GM12878 (cell line): ENCODE results near the gene SCP2. TPM values are rescaled to one million over a fixed set of nuclear protein-coding genes. Genes with fewer than 3 reads are reported as not detected.

Source experiments
- ATAC-seq: fragments of 200-7000 bp; cut with Tn5 transposase; 3 replicates; pipeline ENCODE4 v1.9.1; 2020; ENCODE audit warnings: mild to moderate bottlenecking, moderate library complexity
- BruUV-seq: library from RNA; stranded (reverse); fragments of 400-500 nt; replicated peaks from 2 replicates; lab custom pipeline; 2021; lab: Mats Ljungman, UMichigan
- CTCF ChIA-PET: fragments of 300-600 bp; sonication (Branson Sonifier 250); formaldehyde crosslinking; extraction: SDS; loops from one replicate; lab custom pipeline; 2021; ENCODE audit warnings: inconsistent platforms; lab: Yijun Ruan, JAX
- POLR2A ChIA-PET: fragments of 350-600 bp; formaldehyde crosslinking; extraction: SDS; loops from one replicate; lab custom pipeline; 2021; ENCODE audit warnings: inconsistent platforms; lab: Charles Lee
- RAD21 ChIA-PET: fragments of 300-600 bp; sonication (Branson Sonifier 250); formaldehyde crosslinking; loops from one replicate; lab custom pipeline; 2023; ENCODE audit warnings: antibody characterized with exemption; ENCODE audit not compliant: unreplicated experiment; lab: Charles Lee
- SMC1A ChIA-PET: fragments of 300-600 bp; sonication (Branson Sonifier 250); formaldehyde crosslinking; loops from one replicate; lab custom pipeline; 2023; ENCODE audit not compliant: unreplicated experiment, uncharacterized antibody; lab: Charles Lee
- DNase-seq: peaks from one replicate; pipeline ENCODE4 v3.0.0-alpha.2; 2011; ENCODE audit warnings: low read depth, low spot score
- FAIRE-seq: peaks from 3 replicates; lab custom pipeline; 2011; peaks lifted over from hg19 to GRCh38; lab: Jason Lieb, UNC
- H2AFZ ChIP-seq: 2 replicates; pipeline ENCODE4 v1.6.0; 2011; ENCODE audit warnings: low read depth, low read length, control low read depth; ENCODE audit not compliant: control insufficient read depth
- H3K27ac ChIP-seq: 2 replicates; pipeline ENCODE4 v1.5.1; 2011; ENCODE audit warnings: control low read depth; ENCODE audit not compliant: control insufficient read depth, insufficient read depth
- H3K27me3 ChIP-seq, 2 experiments: replicated peaks in 1 of 2; 2 replicates each; pipeline versions ENCODE4 v1.6.0 to v1.6.1; 2011; ENCODE audit warnings: low read length in 1 of 2; ENCODE audit not compliant: control insufficient read depth in 2 of 2, insufficient read depth in 2 of 2
- H3K36me3 ChIP-seq, 2 experiments: 2 replicates each; pipeline ENCODE4 v1.5.1; 2011; ENCODE audit warnings: low read length in 1 of 2; ENCODE audit not compliant: control insufficient read depth in 2 of 2, insufficient read depth in 2 of 2
- H3K4me1 ChIP-seq: 2 replicates; pipeline ENCODE4 v1.6.1; 2011; ENCODE audit warnings: mild to moderate bottlenecking, low read length, moderate library complexity, mixed read lengths; ENCODE audit not compliant: control insufficient read depth, insufficient read depth
- H3K4me2 ChIP-seq: 2 replicates; pipeline ENCODE4 v1.6.0; 2011; ENCODE audit warnings: control low read depth; ENCODE audit not compliant: control insufficient read depth, insufficient read depth
- H3K4me3 ChIP-seq: fragments of 200-600 bp; sonication (generic); 2 replicates; pipeline ENCODE4 v1.5.1; 2016
- H3K79me2 ChIP-seq: 2 replicates; pipeline ENCODE4 v1.6.0; 2011; ENCODE audit warnings: low read length; ENCODE audit not compliant: control insufficient read depth, insufficient read depth
- H3K9ac ChIP-seq: 2 replicates; pipeline ENCODE4 v1.8.0; 2011; ENCODE audit warnings: low read length, control low read depth, mixed read lengths; ENCODE audit not compliant: control insufficient read depth, insufficient read depth
- H3K9me3 ChIP-seq: replicated peaks from 3 replicates; pipeline ENCODE4 v1.5.1; 2011; ENCODE audit warnings: mild to moderate bottlenecking, low read length; ENCODE audit not compliant: control insufficient read depth, insufficient read depth
- H4K20me1 ChIP-seq: 2 replicates; pipeline ENCODE4 v1.6.0; 2011; ENCODE audit not compliant: control insufficient read depth, insufficient read depth
- BACH1 ChIP-seq: fragments of 450-650 bp; IDR thresholded peaks from 2 replicates; pipeline ENCODE4 v1.6.1; 2017; ENCODE audit warnings: mild to moderate bottlenecking, borderline replicate concordance
- HDGF ChIP-seq: fragments of 450-650 bp; IDR thresholded peaks from 2 replicates; pipeline ENCODE4 v1.6.1; 2016; ENCODE audit warnings: antibody characterized with exemption
- NFIC ChIP-seq: IDR thresholded peaks from 2 replicates; pipeline ENCODE4 v1.6.1; 2012; ENCODE audit warnings: low read depth, mild to moderate bottlenecking, inconsistent platforms, low read length, moderate library complexity
- ZNF24 ChIP-seq: fragments of 450-650 bp; IDR thresholded peaks from 2 replicates; pipeline ENCODE4 v1.6.1; 2017; ENCODE audit warnings: antibody characterized with exemption, mild to moderate bottlenecking
- WGBS: methylation state at CpG from one replicate; pipeline ENCODE4 v1.1.6; 2016; ENCODE audit warnings: low lambda C conversion rate; ENCODE audit not compliant: insufficient replicate concordance, insufficient coverage; ENCODE audit errors: missing lambda C conversion rate; 5-methylcytosine and 5-hydroxymethylcytosine counted together
- in situ Hi-C: fragments of 300-500 bp; cut with MboI; formaldehyde crosslinking; loops from 9 replicates; pipeline ENCODE4 v1.14.3; 2018; ENCODE audit warnings: mixed read lengths
- intact Hi-C: fragments of 100-400 bp; cut with micrococcal nuclease; formaldehyde crosslinking; loops from one replicate; pipeline ENCODE4 v1.14.2; 2022; ENCODE audit not compliant: unreplicated experiment
- polyA plus RNA-seq, 11 experiments: library from polyadenylated mRNA; depleted of rRNA in 4 of 11; unstranded in 6 of 11; stranded (reverse) in 5 of 11; fragments of >200 nt; fragmentation: Nextera tagmentation in 4 of 11; fragmentation: Illumina TruSeq in 1 of 11; extraction: Ambion mirVana in 4 of 11; extraction: Trizol in 1 of 11; gene quantifications; 1 replicate in 1 of 11; 2 replicates in 10 of 11; pipeline versions ENCODE4 v1.2.1 to v1.2.3, GENCODE V29; 2011 to 2016; ENCODE audit warnings: inconsistent platforms in 2 of 11, missing spikeins in 2 of 11, low read depth in 1 of 11
- total RNA-seq, 4 experiments: library from RNA; depleted of rRNA in 3 of 4; stranded (reverse); fragments of >200 nt in 3 of 4; fragmentation: Illumina TruSeq in 1 of 4; extraction: Trizol in 1 of 4; gene quantifications; 2 replicates each; pipeline versions ENCODE4 v1.2.1 to v1.2.3, GENCODE V29; 2013 to 2021

The SCP2 gene
- total and polyA plus RNA-seq, 10 of the 15 experiments (the other 5 are each of a cell fraction or from before 2014, with no cell fraction given) = 74.3 to 327 (median 127) TPM

- Histone ChIP-seq H3K27ac (no peak overlapping the region), H3K4me3 (no peak overlapping the region), H3K36me3 (no peaks in the 10 kb centered on the region), H3K4me2 (no peak overlapping the region), H4K20me1 (no peaks in the 10 kb centered on the region), H2AFZ (no peak overlapping the region)
- in situ Hi-C loops = no loop called here
- ATAC-seq = no peak
- BruUV-seq = no TSS peak
- SMC1A ChIA-PET = no interaction called here
- no peak for FAIRE-seq
- intact Hi-C loops = no loop called here
- CTCF ChIA-PET = no interaction called here
- 26% methylated on average over 10 of the region's 10 CpGs for WGBS
- TF ChIP-seq ZNF24 (no peak), BACH1 (no peak), HDGF (no peak)
- TF ChIP-seq, all 136 proteins: peak for 0
- POLR2A ChIA-PET = no interaction called here
- Histone ChIP-seq H3K79me2 (no peaks in the 10 kb centered on the region), H3K27me3 (no peaks in the 10 kb centered on the region), H3K9ac (no peak overlapping the region), H3K9me3 (no peaks in the 10 kb centered on the region), H3K4me1 (no peaks in the 10 kb centered on the region)
- DNase-seq = no peak
- RAD21 ChIA-PET = no interaction called here
These were observed 146.8 kb downstream of the SCP2 start for GRCh38 chr1:53073868-53074311.

DNA sequence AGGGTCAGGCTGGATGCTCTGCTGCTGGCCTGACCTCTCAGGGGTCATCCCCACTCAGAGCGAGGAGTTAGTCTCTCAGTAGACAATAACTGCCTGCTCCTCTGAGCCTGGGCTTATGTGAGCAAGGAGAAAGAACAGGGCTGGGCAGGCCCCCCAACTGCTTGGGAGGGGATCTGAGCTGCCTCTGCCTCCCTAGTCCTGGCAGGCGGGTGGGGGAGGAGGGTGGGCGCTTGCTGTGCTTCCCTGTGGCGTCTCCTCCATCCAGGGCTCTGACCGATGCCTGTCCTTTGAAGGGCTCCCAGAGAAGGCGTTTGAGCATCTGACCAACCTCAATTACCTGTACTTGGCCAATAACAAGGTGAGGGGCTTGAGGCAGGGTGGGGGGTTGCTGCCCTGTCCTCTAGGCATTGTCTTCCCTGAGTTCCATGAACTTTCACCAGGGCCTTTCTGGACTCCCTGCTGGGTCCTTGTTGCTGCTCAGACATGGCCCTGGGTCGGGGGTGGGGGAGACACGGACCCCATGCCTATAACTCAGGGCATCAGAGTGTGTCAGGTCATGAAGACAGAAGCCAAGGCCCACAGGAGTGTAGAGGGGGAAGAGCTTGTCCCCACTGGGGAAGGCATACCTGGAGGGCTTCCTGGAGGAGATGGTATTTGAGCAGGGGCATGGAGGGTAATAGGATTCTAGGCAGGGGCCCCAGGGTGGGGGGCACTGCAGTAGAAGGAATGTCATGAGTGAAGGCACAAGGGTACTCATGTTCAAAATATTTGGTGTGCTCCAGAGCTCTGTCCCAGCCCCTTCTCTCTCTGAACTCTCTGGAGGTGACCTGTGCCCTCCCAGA is 147.5 kb downstream of the SCP2 start:
- no peaks in the 10 kb centered on the region for H3K9me3 ChIP-seq
- BruUV-seq = no TSS peak
- no peaks in the 10 kb centered on the region for H3K79me2 ChIP-seq
- H4K20me1 ChIP-seq = no peaks in the 10 kb centered on the region
- no peaks in the 10 kb centered on the region for H3K36me3 ChIP-seq
- no peaks in the 10 kb centered on the region for H3K4me1 ChIP-seq
- no peaks in the 10 kb centered on the region for H3K27me3 ChIP-seq
- ChIA-PET RAD21 (no interaction called here), CTCF (interaction anchor here (0.6 kb wide), 1 partner anchor 794 kb away, joined by 3 read pairs; no protein-coding TSS in a partner anchor), POLR2A (no interaction called here), SMC1A (no interaction called here)
- 33% methylated on average over 8 of the region's 8 CpGs for WGBS
- intact Hi-C loops (no loop called here), in situ Hi-C loops (no loop called here)
- H3K9ac ChIP-seq = no peak overlapping the region
- H3K27ac ChIP-seq = no peak overlapping the region
- H2AFZ ChIP-seq = no peak overlapping the region
- ATAC-seq (no peak), FAIRE-seq (no peak), DNase-seq (no peak)
- no peak for TF ChIP-seq NFIC
- no peak overlapping the region for H3K4me2 ChIP-seq
- no peak overlapping the region for H3K4me3 ChIP-seq
